GM18873 (cell line): ENCODE results near the gene IGF2BP3.
"Not testable (repeated sequence)": the region's sequence is repeated elsewhere in the genome, so short reads cannot be mapped to it uniquely, and the experiment has no call there.

Source experiments
- ATAC-seq: cut with Tn5 transposase; IDR thresholded peaks from one replicate; pipeline ENCODE4 v1.9.1; 2021; ENCODE audit warnings: mild to moderate bottlenecking, moderate library complexity, moderate number of reproducible peaks; ENCODE audit not compliant: unreplicated experiment, low FRiP score

Gene IGF2BP3

GRCh38 chr7:23312141-23312540 lies 158.2 kb downstream of the IGF2BP3 start:
- not testable (repeated sequence) for ATAC-seq

DNA sequence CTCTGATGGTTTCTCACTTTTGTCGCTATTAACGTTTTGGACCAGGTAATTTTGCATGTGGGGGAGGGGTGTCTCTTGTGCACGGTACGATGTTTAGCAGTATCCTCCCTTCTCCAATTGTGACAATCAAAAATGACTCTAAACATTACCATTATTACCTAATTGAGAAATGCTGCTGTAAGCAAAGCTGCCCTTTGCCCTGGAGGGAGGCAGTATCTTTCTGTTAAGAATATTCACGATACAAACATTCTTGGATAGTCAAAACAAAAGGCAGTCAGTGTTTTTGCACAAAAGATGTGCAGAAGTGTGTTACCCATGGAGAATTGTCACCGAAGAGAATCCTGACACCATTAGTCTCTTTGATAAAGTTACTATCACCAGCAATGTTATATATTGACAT lies 161.5 kb downstream of the IGF2BP3 start:
- no peak for ATAC-seq

DNA sequence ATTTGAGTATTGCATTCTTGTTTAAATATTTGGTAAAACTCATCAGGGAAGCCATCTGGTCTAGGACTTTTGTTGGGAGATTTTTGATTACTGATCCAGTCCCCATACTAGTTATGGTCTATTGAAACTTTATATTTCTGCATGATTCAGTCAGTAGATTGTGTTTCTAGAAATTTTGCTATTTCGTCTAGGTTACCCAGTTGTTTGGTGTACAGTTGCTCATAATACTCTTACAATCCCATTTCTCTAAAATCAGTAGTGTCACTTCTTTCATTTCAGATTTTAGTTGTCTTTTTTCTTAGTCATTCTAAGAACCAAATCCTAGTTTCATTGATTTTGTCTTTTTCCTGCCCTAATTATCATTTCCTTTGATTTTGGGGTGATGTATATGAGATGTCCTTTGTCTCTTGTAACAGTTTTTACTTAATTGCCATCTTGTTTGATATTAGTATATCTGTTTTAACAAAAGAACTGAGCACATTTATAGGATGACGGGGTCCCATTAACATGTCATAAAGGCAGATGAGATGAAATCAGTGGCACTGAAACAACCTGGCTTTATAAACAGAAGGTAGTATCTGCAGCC lies 163.3 kb downstream of the IGF2BP3 start:
- no peak for ATAC-seq

- ATAC-seq: no peak
Measured at GRCh38 chr7:23299770-23300300, 170.5 kb downstream of the IGF2BP3 start.

GRCh38 chr7:23298885-23299769 lies 171.2 kb downstream of the IGF2BP3 start, which contains the start of gene MALSU1:
Gene MALSU1, plus strand, starts transcription at chr7:23299339. Its CDS starts 14 bp downstream, at chr7:23299353.
- ATAC-seq: peak; percentile 96

DNA sequence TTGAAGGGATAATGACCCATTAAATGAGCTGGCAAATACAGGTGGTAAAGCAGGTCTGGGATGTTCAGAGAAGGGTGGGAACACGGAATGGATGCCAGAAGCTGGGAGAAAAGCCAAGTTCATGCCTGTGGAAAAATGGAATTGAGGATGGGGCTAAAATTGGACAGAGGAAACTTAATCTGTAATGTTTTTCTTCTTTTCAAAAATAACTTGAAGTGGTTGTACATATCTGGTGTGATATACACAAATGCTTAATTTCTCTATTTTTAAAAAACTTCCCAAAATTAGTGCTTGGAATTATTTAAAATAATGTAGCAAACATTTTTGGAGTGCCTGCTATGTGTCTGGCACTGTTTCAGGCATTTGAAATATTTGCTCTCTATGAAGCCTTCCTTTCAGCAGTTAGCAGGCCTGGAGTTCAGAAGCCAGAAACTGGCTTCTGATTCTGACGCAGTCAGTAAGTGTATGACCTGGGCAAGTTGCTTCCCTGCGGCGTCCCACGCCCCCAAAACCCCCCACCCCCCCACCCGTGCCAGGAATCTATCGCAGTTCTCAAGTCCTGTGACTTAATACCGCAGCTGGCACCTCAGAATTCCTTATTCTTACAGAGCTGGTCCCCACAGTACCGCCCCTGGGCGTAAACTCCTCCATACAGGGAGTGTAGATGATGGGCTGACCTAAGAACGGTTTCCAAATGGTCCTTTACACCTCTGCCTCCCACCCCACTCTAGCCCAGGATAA lies 172.0 kb downstream of the IGF2BP3 start:
- no peak for ATAC-seq

DNA sequence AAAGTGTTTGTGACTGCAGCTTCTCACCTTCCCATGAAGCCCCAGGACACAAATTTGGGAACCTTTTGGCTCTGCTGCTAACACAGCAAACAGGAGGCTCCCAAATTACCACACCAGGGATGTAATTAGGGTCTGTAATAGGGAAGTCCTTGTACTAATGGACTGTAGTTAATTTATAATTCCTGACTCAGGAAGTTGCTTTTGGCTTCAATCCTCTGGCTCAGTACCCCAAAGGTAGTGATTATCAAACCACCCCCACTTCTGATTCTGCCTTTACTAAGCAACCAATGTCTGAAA lies 174.9 kb downstream of the IGF2BP3 start:
- no peak for ATAC-seq

DNA sequence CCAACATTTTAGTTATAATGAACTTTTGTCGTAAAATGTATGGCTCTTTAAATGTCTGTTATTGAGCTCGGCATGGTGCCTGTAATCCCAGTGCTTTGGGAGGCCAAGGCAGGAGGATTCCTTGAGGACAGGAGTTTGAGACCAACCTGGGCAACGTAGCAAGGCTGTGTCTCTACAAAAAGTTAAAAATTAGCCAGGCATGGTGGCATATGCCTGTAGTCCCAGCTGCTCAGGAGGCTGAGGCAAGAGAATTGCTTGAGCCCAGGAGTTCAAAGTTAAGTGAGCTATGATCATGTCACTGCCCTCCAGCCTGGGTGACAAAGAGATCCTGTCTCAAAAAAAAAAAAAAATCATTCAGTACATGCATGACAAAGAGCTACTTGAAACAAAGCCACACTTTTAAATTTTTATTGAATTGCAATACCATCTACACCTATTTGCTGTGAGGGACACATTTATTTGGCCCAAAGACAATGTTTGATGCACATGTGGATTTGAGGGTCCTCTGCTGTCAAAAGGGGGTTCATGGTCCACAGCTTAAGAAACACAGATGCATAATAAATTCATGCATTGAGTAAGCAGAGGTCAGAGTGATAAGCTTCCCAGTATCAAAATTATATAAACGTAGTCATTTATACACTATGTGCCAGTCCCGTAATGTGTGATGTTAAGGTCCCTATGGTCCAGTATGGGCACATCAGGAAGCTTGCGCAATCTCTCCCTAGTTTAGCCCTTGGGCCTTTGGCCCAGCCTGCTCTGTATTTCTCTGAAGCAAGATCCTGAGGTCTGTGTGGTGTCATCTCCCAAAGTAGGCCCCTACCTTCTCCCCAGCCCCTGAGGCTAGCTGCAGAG lies 175.5 kb downstream of the IGF2BP3 start:
- no peak for ATAC-seq

DNA sequence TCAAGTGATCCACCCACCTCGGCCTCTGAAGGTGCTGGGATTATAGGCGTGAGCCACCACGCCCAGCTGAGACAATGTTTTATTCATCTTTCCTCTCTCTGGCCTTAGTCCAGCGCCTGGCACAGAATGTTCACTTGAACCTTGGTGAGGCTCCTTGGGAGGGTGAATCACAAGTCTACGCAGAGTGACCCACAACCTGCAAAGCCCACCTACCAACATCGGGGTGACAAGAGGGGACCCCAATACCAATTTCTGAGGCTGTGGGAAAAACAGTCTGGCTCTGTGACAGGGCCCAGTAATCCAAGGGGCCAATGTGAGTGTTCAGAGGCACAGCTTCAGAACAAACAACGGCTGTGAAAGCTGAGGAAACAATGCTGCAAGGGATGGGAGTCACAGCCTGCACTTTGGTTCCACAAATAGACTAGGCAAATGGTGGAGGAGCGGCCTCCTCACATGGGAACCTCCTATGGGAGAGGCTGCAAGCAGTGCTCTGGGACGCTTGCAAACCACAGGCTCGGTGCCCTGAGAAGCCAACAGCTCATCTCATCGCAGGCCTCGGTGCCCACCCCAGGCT lies 176.7 kb downstream of the IGF2BP3 start:
- no peak for ATAC-seq

- no peak for ATAC-seq
Measured at GRCh38 chr7:23292623-23293022, 177.7 kb downstream of the IGF2BP3 start.

GRCh38 chr7:23291957-23292560 lies 178.2 kb downstream of the IGF2BP3 start:
- no peak for ATAC-seq

- no peak for ATAC-seq
Measured at GRCh38 chr7:23290993-23291392, 179.3 kb downstream of the IGF2BP3 start.

GRCh38 chr7:23287612-23288011 lies 182.7 kb downstream of the IGF2BP3 start:
- ATAC-seq: no peak

DNA sequence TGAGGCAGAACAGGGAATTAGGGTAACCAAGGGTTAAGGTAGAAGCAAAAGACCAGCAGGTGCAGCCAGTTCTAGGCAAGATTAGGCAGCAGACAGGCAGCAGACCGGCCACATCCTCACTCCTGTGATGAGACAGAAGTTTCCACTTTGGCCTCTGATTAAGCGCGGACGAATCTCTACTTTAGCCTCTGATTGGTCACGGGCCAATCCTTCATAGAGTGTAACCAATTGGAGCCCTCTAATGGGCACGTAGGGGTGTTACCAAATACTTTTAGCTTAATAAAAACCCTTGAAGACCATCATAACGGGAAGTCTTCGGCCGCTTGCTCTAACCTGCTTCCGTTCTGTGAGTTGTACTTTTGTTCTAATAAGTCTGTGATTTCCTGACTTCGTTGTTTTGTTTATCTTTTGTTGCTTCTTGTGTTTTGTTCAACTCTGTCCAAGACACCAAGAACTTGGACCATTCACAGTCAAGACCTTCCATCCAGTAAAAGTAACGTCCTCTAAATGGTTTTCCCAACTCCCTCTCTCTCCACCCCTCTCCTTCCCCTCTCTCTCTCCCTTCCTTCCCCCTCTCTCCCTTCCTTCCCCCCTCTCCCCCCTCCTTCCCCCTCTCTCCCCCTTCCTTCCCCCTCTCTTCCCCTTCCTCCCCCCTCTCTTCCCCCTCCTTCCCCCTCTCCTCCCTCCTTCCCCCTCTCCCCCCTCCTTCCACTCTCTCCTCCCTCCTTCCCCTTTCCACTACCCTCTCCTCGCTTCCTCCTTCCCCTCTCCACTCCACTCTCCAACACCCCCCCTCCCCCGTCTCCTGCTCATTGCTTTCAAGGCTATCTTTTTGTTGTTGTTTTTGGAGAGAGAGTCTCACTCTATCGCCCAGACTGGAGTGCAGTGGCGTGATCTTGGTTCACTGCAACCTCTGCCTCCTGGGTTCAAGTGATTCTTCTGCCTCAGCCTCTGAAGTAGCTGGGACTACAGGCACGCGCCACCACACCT lies 184.3 kb downstream of the IGF2BP3 start:
- no peak for ATAC-seq

DNA sequence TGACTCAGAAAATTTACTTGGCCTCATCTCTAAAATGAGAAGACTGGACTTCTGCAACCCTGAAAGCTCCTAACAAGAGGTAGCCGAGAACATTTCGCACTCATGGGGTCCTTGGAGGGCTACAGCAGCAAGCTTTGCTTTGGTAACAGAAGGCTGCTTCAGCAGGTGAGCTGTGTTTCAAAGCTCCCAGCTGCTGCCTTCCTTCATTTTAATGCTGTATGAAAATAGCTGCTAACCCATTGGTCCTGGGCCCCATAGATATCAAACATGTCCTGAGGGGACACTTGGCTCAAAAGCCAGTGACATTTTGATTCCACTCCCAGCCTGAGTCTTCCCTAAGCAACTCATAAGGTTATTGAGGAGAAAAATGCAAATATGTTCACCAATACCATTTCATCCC lies 185.4 kb downstream of the IGF2BP3 start:
- no peak for ATAC-seq

- ATAC-seq: no peak
Measured at GRCh38 chr7:23283086-23283485, 187.2 kb downstream of the IGF2BP3 start.

GRCh38 chr7:23279819-23280525 lies 190.3 kb downstream of the IGF2BP3 start:
- no peak for ATAC-seq
